Right lobe of liver (tissue), 6 donors: ENCODE data around the gene SMC5. TPM values are rescaled to one million over a fixed set of nuclear protein-coding genes. Genes with fewer than 3 reads are reported as not detected.
A peak's percentile ranks its signal among the peaks of the same experiment; 100 is the strongest.
"Not testable (repeated sequence)": the region's sequence is repeated elsewhere in the genome, so short reads cannot be mapped to it uniquely, and the experiment has no call there.

ENCODE experiments used
- ATAC-seq, 4 donors: fragments of 200-7000 bp; cut with Tn5 transposase; one replicate each; pipeline ENCODE4 v1.9.1; 2020; ENCODE audit warnings: mild to moderate bottlenecking in 4 of 4, moderate library complexity in 4 of 4
- DNase-seq, 3 donors: peaks; one replicate each; pipeline ENCODE4 v3.0.0-alpha.2; 2020
- H3K27ac ChIP-seq, 3 donors: fragments of 200-600 bp; one replicate each; pipeline ENCODE4 v1.8.0; 2022
- H3K27me3 ChIP-seq, 2 donors: fragments of 200-600 bp; one replicate each; pipeline ENCODE4 v1.8.0; 2022
- H3K36me3 ChIP-seq, 4 donors: fragments of 200-600 bp; sonication (generic) in 1 of 4; one replicate each; pipeline versions ENCODE4 v1.5.1 to v1.8.0; 2017 to 2022; ENCODE audit warnings: control low read depth in 1 of 4
- H3K4me1 ChIP-seq, 4 donors: fragments of 200-600 bp; sonication (generic) in 1 of 4; one replicate each; pipeline versions ENCODE4 v1.5.1 to v1.8.0; 2017 to 2022; ENCODE audit warnings: control low read depth in 1 of 4
- H3K4me3 ChIP-seq, 3 donors: fragments of 200-600 bp; one replicate each; pipeline ENCODE4 v1.8.0; 2022
- H3K9me3 ChIP-seq, 4 donors: fragments of 200-600 bp; sonication (generic) in 1 of 4; one replicate each; pipeline versions ENCODE4 v1.5.1 to v1.8.0; 2017 to 2022; ENCODE audit warnings: control low read depth in 1 of 4
- POLR2A ChIP-seq: fragments of 450-650 bp; IDR thresholded peaks from one replicate; pipeline ENCODE4 v1.6.1; 2017; ENCODE audit warnings: antibody characterized with exemption, mild to moderate bottlenecking
- WGBS: methylation state at CpG from one replicate; pipeline ENCODE4 v1.1.6; 2018; ENCODE audit warnings: low coverage, low lambda C conversion rate; ENCODE audit not compliant: insufficient coverage; ENCODE audit errors: missing lambda C conversion rate; 5-methylcytosine and 5-hydroxymethylcytosine counted together
- intact Hi-C, 2 donors: fragments of 100-400 bp; cut with DNase I; formaldehyde crosslinking; loops; one replicate each; pipeline versions ENCODE4 v1.11.2 to v1.14.1; 2022
- total RNA-seq, 6 experiments: library from RNA; depleted of rRNA in 2 of 6; stranded (reverse); fragments of >200 nt in 2 of 6; fragmentation: NEBNext Ultra II Directional in 3 of 6; extraction: Animal tissue kit (Norgen Biotek cat#: 25700) in 3 of 6; gene quantifications; one replicate each; pipeline versions ENCODE4 v1.1.0 to v1.2.4, GENCODE V29; 2016 to 2023
- TF ChIP-seq, protein P1 (sequence below), 4 donors: fragments of 200-600 bp in 3 of 4; fragments of 450-650 bp in 1 of 4; IDR thresholded peaks; one replicate each; pipeline versions ENCODE4 v1.5.1 to v1.8.0; 2016 to 2022; ENCODE audit warnings: antibody characterized with exemption in 4 of 4, mild to moderate bottlenecking in 2 of 4
- donor health status: DM: no; HTN: yes; CAD: no.
- donor health status: DM: no; HTN: no; CAD: no.
- donor health status: DM: no; HTN: no; CAD: no.
- donor health status: DM: no; HTN: yes; CAD: no.
- donor health status: DM: no; HTN: yes; CAD: no.

SMC5 gene
- total RNA-seq, 6 experiments from 2014 or later, result 10.6 to 13.9 (median 13.0) TPM

DNA sequence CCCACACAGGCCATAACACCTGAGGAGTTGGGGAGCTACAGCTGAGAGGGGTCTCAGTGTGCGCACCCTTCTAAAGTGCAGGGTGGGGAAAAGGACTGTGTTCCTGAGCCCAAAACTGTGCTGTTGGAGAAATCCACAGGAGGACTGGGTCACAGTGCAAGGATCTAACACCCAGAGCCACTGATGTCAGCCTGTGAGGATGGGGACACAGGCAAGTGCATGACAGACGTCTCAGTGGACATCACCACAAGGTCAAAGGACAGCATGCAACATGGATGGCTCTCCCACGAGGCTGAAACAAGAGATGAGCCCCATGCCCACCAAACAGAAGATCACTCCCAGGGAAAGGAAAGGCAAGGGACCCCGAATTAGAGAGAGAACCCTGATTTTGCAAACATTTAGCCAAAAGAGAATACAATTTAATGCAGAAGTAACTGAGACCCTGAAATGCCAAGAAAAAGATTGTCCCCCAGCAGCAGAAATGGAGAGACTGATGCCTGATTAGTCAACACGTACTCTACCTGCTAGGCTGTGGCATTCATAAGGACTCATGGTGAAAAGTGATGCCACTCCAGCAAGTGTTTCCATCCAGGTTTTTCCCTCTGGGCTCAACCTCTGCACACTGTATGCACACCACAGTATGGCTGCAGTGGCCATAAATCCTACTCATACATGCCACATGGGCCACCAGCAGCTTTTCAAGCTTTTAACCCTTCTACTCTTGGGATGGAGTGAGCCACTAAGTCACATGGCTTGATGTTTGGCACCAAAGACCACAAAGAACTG is 141.5 kb downstream of the SMC5 start:
- no peaks in the 10 kb centered on the region for H3K9me3 ChIP-seq
- WGBS, result 65% methylated on average over 4 of the region's 5 CpGs
- peak in 1 of 4 donors; percentile 11 for ATAC-seq
- intact Hi-C loops, result no loop called here
- no peak for TF ChIP-seq POLR2A
- TF ChIP-seq, protein P1, sequence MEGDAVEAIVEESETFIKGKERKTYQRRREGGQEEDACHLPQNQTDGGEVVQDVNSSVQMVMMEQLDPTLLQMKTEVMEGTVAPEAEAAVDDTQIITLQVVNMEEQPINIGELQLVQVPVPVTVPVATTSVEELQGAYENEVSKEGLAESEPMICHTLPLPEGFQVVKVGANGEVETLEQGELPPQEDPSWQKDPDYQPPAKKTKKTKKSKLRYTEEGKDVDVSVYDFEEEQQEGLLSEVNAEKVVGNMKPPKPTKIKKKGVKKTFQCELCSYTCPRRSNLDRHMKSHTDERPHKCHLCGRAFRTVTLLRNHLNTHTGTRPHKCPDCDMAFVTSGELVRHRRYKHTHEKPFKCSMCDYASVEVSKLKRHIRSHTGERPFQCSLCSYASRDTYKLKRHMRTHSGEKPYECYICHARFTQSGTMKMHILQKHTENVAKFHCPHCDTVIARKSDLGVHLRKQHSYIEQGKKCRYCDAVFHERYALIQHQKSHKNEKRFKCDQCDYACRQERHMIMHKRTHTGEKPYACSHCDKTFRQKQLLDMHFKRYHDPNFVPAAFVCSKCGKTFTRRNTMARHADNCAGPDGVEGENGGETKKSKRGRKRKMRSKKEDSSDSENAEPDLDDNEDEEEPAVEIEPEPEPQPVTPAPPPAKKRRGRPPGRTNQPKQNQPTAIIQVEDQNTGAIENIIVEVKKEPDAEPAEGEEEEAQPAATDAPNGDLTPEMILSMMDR (IDR thresholded peaks at IDR 0.05), result no peak
- DNase-seq, result no peak
- no peaks in the 10 kb centered on the region for H3K27me3 ChIP-seq
- no peak overlapping the region for H3K27ac ChIP-seq
- H3K4me3 ChIP-seq, result no peak overlapping the region
- H3K36me3 ChIP-seq, result no peaks in the 10 kb centered on the region
- H3K4me1 ChIP-seq, result peaks cover 0 to 64% (median 31%) of the 10 kb centered on the region in 4 donors

- H3K9me3 ChIP-seq, ATAC-seq, H3K27ac ChIP-seq, DNase-seq, H3K27me3 ChIP-seq, intact Hi-C loops, H3K4me3 ChIP-seq, H3K36me3 ChIP-seq: not testable (repeated sequence)
- H3K4me1 ChIP-seq, result peaks cover 0 to 69% (median 35%) of the 10 kb centered on the region in 4 donors
- WGBS, result 84% methylated on average over 4 of the region's 6 CpGs
Measured at GRCh38 chr9:70401241-70401640, 142.5 kb downstream of the SMC5 start.

DNA sequence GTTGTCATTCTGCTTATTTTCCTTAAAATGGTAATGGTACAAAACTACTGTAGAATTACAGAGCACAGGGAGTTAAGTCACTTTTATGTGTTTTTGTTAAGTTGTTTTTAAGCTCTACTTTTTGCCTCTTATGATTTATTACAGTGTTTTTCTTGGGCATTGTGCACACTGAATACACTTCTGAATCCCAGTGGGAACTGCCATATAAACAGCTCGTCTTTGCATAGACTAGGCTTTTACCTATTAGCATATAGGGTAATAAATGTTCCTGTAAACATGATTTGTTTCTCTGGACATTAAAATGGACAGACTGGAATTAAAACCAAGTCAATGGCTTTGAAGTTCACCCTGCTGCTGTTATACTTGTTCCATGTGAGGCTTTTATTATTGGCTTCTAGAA is 143.4 kb downstream of the SMC5 start:
- H3K9me3 ChIP-seq, result no peaks in the 10 kb centered on the region
- WGBS, result 91% methylated on average over 1 of the region's 1 CpG
- H3K36me3 ChIP-seq, result no peaks in the 10 kb centered on the region
- H3K4me3 ChIP-seq, result no peak overlapping the region
- ATAC-seq (no peak), DNase-seq (no peak)
- TF ChIP-seq, protein P1 (IDR thresholded peaks at IDR 0.05), result no peak
- TF ChIP-seq POLR2A, result no peak
- no peak overlapping the region for H3K27ac ChIP-seq
- intact Hi-C loops, result no loop called here
- H3K4me1 ChIP-seq, result peaks cover 0 to 79% (median 38%) of the 10 kb centered on the region in 4 donors
- H3K27me3 ChIP-seq, result no peaks in the 10 kb centered on the region

DNA sequence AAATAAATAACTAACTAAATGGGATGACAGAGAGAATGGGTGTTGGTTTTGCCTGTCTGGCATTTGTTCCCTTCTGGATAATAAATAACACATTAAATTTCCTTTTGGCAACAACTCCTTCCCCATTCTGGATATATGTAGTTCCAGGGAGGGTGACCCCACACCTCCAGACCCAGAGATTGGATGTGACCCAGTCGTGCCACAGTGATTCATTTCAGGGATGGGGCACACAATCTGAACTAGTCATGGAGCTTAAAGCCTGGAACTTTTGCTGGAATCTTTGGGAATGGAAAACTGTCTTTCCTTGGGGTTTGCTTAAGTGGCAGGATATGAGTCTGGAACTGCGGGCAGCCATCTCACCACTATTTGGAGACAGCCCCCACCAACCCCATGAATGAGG is 144.4 kb downstream of the SMC5 start:
- TF ChIP-seq POLR2A, result no peak
- no peaks in the 10 kb centered on the region for H3K9me3 ChIP-seq
- intact Hi-C loops, result no loop called here
- DNase-seq (no peak), ATAC-seq (peak; percentile 3 to 37 (median 12))
- 58% methylated on average over 1 of the region's 2 CpGs for WGBS
- peaks cover 0 to 5% (median 0%) of the 10 kb centered on the region in 4 donors for H3K36me3 ChIP-seq
- no peaks in the 10 kb centered on the region for H3K27me3 ChIP-seq
- H3K4me3 ChIP-seq, result no peak overlapping the region
- peak overlapping the region in 1 of 3 donors; percentile 30 for H3K27ac ChIP-seq
- H3K4me1 ChIP-seq, result peaks cover 0 to 81% (median 40%) of the 10 kb centered on the region in 4 donors

GRCh38 chr9:70403618-70404025 is 144.8 kb downstream of the SMC5 start:
- no peaks in the 10 kb centered on the region for H3K27me3 ChIP-seq
- peak overlapping the region in 1 of 3 donors; percentile 30 for H3K27ac ChIP-seq
- H3K36me3 ChIP-seq, result peaks cover 0 to 5% (median 0%) of the 10 kb centered on the region in 4 donors
- 34% methylated on average over 4 of the region's 4 CpGs for WGBS
- H3K4me1 ChIP-seq, result peaks cover 0 to 81% (median 40%) of the 10 kb centered on the region in 4 donors
- no peak overlapping the region for H3K4me3 ChIP-seq
- TF ChIP-seq POLR2A, result no peak
- TF ChIP-seq, protein P1 (IDR thresholded peaks at IDR 0.05), result no peak
- ATAC-seq (peak; percentile 33 to 58 (median 49)), DNase-seq (no peak)
- intact Hi-C loops, result no loop called here
- H3K9me3 ChIP-seq, result no peaks in the 10 kb centered on the region
